ENCODE measurements around the gene NINL.
A peak's percentile ranks its signal among the peaks of the same experiment; 100 is the strongest.

- TF ChIP-seq POLR2A (IDR thresholded peaks at IDR 0.05) (peak; percentile 14), CTCF (IDR thresholded peaks at IDR 0.05) (peak in 1 of 4 donors; percentile 14)
Observed at GRCh38 chr20:25407311-25408169, 177.8 kb downstream of the NINL start, which contains the start of gene GINS1.

All from right lobe of liver (tissue), 4 donors.